NCI-H526 (cell line): ENCODE measurements around the gene PIP4K2A.
"Not testable (repeated sequence)": the region's sequence is repeated elsewhere in the genome, so short reads cannot be mapped to it uniquely, and the experiment has no call there.

Experiments used
- DNase-seq, 2 experiments: peaks; one replicate each; lab custom pipeline; 2025; lab: John Stamatoyannopoulos, UW

The PIP4K2A gene

DNA sequence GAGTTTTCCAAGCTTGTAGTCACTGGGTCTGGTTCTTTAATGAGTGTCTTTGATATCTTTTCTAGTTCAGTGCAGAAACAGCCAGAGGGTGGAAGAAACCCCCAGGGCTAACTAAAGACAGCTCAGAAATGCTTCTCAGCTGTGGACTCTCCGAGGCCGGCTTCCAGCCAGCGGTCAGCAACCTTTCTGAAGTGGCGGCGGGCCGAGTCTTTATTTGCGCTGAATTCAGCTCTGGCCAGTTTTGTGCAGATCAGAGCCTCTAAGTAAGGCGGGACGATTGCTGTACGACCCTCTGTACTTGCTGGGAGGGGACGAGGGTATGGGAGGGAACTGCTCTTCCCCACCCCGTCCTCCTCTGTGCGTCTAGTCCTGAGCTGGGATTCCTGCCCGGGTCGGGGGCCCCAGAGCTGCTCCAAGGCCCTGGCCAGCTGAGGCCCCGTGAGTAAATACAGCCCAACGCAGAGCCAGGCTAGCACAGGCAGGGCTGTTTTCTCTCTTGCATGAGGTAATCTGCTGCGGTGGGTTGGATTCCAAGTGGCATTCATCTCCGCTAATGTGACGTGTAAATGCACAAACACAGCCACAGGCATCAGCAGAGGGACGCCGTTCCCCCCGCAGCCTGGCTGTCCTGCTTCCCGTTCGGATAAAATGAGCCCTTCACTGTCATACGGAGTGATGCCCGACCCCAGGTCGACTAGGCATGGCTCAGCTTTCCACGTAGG is 159.8 kb downstream of the PIP4K2A start:
- DNase-seq: no peak

DNA sequence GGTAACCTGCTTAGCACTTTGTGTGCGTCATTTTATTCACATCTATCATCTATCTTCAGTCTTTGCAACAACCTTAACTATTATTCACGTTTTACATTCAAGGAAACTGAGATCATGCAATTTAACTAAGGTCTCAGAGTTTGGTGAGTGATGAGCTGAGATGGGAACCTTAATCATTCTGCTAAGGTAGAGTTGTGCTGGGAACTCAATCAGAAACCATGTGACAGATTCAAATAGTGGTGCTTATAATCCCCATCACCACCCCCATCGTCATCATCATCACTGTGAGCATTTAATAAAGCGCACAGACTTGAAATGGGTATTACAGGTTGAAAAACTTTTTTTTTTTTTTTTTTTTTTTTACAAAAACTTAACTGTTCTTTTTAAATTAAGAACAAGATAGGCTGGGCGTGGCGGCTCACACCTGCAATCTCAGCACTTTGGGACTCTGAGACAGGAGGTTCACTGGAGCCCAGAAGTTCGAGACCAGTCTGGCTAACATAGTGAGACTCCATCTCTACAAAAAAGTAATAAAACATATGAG is 160.9 kb downstream of the PIP4K2A start:
- no peak for DNase-seq

DNA sequence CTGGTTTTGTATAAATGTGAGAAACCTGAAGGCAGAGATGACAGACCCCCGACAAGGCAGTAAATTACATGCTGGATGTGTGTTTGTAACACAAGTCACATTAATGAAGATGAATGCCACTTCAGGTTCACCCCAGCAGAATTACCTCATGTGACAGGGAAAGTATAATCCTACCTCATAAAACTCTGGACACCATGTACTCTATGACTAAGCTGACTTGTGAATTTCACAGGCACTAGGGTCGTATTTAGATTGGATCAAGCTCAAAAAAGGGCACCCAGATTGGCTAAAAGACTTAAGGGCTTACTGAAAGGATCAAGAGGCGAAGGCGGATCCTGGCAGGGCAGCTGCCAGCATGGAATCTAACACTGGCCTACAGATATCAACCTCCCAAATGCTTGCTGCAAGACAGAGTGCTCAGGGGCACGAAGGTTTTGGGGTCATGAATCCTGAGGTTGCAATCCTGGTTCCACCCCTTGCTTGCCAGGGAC is 161.4 kb downstream of the PIP4K2A start:
- DNase-seq: no peak

DNA sequence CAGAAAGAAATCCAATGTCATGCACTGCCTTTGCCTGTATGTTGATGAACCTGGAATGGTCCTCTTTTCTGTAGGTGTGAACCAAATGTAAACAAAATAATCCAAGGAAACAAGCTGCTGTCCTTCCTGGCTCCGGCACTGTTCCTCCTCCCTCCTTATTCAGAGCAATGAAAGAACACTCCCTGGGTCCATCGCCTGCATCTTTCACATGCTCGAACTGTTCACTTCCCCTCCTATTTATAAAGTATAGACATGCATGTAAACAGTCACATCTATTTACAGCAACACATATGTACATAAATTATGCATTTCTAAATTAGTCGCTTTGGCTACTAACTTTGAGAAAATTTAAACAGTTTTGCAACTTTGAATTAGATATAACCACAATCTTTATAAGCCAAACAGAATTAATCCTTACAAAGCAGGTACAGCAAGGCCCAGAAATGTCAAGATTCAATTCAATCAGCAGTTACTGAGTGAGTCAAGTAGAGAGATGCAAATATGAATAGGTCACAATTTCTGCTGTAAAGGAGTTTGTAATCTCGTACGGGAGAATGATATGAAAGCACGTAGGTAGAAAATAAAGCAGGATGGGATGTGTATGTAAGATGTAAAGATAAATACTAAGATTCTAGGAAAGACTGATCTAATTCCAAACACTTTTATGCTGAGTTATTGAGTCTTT is 162.6 kb downstream of the PIP4K2A start:
- no peak for DNase-seq

DNA sequence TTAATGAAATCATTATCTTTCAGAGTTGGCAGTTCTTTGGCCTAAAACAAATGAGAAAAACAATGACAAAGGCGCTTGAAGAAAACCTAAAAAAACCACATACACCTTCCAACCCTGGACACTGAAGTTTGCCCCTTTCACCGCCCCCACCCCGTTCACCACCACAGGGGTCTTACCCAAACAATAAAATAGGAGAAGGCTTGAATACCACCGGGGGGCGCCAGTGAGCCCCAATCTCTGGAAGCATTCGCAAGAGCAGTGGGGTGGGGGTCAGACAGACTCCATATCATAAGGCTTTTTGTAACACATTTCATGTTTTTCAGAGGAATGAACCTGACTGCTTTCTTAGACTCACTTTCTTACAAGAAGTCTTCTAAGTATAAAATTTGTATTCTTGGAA is 163.6 kb downstream of the PIP4K2A start:
- DNase-seq: peak in 1 of 2 experiments; percentile 49

DNA sequence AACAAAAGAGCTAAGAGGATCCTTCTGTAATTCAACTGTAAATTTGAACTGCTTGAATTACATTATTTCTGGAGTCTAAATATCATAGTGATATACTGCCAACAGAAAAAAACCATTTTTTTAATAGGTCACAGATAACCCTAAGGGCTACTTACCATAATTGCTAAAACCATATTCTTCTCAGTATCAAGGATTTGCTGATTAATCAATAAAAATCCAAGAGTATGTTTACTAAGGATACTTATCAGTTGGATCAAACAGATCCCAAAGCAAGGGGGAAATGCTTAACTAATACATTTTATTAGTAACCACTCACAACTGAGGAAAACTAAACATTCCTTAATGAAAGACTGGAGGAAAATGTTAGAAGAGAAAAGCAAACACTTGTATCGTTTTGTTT is 166.0 kb downstream of the PIP4K2A start:
- no peak for DNase-seq

DNA sequence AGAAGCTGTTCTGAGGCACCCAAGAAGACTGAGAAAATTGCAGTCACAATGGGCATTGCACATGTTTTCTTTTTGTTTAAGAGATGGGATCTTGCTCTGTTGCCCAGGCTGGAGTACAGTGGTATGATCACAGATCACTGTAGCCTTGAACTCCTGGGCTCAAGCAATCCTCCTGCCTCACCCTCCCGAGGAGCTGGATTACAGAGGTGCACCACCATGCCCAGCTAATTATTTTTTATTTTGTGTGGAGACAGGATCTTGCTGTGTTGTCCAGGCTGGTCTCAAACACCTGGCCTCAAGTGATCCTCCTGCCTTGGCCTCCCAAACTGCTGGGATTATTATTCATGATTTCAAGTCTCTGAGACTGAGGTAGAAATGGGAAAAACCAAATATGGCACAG is 168.7 kb downstream of the PIP4K2A start:
- DNase-seq: no peak

DNA sequence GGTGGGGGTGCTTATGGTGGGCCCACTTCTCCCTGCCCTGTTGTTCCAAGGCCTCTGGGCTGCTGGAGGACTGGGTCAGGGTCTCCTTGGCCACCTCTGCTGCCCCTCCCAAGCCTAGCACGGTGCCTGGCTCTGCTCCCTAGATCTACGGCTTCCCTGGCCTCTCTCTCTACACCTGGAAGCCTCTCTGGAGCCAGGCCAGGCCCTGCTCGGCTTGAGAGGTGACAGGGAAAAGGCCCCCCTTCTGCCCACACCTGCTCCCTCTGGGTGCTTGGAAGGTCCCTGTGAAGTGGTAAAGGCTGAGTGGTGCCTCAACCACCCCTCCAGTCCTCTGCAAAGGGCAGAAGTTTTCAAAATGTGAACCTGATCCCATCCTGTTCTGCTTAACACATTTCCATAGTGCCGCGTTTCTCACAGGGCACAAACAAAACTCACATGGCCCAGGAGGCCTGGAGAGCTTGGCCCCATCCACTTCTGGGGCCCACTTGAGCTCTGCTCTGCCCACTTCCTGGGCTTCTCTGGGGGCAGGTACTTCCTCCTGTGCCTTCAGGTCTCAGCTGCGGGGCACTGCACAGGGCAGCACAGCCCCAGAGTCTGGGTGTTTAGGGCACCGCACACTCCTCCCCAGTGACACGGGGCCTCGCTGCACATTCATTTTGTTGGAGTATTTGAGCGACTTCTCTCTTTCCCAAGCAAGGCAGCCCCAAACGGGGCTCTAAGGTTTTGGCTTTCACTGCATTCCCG is 169.9 kb downstream of the PIP4K2A start:
- no peak for DNase-seq

DNA sequence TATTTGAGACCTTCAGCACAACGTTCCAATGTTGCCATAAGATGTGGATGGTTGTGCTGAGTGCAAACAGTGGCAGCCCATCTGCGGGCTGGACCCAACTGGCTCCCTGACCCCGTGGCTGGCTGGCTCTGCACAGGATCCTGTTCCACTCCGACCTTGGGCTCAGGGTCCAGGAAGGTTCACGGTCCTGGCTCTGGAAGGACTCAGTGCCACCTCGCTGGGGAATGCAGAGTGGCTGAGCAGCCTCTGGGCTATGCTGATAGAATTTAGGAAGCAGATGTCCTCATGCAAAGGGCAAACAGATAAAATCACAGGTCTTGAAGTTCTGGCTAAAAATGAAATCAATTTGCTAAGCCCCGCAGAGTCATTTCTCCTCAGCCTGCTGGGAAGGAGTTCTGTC is 171.6 kb downstream of the PIP4K2A start:
- DNase-seq: no peak

DNA sequence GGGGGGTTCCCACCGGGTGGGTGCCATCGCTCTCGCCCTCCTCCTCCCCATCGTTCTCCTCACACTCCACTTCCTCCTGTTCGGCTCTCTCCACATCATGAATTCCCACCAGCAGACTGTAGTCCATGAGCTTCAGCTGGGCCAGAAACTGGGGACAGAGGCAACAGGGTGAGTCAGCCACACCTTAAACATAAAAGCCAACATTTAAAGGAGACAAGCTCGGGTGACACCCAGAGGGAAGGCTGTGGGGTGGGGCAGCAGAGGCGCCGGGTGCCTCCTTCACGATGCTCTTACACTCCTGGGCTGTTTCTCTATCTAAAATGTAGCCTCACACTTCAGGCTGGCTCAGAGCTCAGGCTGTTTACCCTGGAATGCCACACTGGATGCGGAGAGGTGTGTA is 172.5 kb downstream of the PIP4K2A start:
- DNase-seq: no peak

DNA sequence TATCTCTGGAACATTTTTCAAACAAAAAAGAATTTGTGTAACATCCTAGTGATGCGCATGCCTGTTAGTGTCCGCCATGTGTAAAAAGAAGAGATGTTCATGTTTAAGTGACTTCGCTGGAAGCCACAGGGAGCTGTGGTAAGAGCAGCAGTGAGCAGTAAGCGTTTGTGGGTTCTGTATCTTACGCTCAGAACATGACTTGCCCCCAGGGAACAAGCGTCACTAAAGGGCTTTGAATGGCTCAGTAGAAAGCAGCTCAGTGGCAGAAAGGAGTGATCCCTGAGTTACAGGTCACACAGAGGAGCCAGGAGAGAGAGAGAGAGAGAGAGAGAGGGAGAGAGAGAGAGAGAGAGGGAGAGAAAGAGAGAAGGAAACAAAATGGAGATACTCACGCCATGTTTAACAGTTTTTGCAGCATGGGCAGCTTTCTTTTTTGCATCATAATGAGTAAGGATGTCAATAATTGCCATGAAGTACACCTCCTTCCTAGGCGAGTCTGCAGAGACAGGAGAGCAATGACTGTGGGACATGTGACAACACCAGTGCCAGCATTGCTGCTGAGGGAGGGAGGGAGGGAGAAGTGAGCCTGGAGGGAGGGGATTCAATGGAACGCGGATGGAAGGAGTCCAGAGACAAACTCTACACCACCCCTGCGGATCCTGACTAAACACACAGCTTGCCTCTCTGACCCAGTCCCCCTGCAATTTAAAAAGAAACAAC is 174.6 kb downstream of the PIP4K2A start:
- no peak for DNase-seq

DNA sequence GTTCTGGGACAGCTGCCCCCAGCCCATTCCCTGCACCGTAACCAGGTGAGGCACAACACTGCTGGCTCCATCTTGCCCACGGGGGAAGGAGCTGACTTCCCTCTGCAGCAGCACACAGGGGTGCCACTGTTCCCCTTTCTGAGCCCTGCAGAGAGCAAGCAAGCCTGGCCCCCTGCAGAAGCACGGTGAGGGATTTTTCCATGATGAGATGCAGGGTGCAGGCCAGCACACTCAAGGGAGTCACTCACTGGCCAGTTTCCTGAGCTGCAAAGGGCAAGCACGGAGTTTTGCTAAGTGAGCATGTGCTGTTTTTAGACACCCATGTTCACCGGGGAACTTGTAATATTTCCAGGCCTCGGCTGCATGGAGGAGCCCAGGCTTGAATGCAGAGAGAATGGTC is 176.6 kb downstream of the PIP4K2A start:
- DNase-seq: no peak

DNA sequence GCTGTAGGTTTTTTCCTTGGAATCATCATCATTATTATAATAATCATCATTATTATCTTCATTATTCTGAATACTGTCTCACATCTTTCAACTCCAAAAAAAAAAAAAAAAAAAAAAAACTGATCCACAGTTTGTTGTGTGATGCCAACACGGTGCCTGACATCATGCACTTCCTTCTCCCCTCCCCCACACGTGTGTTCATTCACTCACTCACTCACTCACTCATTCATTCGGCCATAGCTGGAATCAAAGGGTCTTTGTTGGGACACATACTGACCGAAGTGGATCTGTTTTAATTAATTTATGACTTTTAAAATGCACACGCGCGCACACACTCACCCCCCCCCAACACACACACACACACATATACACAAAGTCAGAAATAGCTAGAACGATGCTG is 177.8 kb downstream of the PIP4K2A start:
- no peak for DNase-seq

DNA sequence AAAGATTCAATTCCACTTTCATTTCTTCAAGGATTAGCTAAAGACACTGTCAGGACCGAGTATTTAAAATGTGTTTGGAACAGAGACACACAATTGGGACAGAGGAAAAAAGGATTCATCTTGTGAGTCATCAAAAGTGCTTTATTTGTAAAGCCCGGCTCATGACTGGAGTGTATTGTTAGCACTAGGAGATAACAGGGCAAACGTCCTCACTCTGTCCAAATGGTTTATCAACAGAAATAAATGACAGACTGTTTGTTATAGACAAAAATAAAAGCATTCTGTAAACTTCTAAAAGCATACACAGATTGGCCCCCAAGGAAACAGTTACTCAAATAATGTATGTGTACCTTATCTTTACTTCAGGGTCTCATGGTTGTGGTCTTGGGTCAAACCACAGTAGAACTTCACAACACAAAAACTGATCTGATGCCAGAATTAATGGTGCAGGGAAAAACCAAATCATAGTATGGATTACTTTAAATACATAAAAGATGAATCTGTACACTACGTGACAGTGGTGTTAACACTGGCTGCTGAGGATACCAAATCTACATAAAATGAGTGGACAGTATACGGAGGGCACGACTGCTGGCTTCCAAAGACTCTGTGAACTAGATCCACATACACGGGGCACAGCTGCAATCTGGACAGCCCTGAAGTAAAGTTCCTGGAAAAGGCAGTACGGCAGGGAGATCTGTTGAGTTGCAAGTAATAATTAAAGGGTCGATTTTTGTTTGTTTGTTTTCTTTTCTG is 179.4 kb downstream of the PIP4K2A start:
- DNase-seq: no peak

DNA sequence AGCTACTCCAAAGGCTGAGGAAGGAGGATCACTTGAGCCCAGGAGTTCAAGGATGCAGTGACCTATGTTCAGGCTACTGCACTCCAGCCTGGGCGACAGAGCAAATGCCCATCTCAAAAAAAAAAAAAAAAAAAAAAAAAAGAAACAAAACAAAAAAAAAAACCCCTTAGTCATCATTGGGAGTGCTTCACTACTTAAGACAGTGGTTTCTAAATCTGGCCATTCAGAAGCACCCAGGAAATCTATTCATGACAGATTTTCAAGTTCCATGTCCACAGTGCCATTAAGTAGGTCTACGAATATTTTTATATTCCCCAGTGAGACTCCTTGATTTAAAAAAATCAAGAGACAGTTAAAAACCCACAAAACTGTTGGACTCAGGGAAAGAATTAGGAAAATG is 182.9 kb downstream of the PIP4K2A start:
- no peak for DNase-seq

DNA sequence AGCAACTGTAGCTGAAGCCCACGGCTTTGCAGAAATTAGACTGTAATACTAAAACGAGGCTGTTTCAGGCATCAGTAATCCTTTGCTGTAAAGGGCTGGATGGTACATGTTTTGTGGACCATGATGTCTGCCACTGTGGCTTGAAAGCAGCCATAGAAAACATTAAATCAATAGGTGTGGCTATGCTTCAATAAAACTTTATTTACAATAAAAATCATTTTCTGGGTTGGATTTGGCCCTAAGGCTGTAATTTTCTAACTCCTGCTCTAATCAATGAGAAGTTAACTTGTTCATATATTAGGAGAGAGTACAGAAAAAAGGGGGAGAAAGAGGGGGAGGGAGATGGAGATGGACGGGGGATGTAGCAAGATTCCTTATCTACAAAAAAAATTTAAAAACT is 183.4 kb downstream of the PIP4K2A start:
- no peak for DNase-seq

DNA sequence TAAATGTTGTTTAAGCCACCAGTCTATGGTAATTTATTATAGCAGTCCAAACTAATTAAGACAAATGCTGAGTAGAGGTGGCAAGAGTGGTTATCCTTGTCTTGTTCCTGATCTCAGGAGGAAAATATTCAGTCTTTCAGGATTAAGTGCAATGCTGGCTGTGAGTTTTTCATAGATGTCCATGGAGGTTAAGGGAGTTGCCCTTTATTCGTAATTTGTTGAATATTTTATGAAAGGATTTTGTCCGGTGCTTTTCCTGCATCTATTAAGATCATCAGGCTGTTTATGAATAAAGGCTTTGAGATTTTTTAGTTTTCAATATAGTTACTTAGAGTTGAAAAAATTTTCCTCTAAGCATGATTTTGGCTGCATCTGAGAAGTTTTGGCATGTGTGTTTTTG is 186.9 kb downstream of the PIP4K2A start:
- DNase-seq: no peak

DNA sequence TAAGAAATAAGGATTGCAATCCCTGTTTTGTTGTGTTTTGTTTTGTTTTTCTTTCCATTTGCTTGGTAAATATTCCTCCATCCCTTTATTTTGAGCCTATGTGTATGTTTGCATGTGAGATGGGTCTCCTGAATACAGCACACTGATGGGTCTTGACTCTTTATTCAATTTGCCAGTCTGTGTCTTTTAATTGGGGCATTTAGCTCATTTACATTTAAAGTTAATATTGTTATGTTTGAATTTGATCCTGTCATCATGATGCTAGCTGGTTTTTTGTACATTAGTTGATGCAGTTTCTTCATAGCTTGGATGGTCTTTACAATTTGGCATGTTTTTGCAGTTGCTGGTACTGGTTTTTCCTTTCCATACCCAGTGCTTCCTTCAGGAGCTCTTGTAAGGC is 190.0 kb downstream of the PIP4K2A start:
- not testable (repeated sequence) for DNase-seq

DNA sequence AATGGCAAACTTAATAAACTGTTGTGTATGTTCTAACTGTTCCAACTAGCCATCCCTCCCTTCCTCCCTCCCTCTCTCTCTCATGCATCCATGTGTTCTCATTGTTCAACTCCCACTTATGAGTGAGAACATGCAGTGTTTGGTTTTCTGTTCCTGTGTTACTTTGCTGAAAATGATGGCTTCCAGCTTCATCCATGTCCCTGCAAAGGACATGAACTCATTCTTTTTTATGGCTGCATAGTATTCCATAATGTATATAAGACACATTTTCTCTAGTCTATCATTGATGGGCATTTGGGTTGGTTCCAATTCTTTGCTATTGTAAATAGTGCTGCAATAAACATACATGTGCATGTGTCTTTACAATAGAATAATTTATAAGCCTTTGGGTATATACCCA is 193.7 kb downstream of the PIP4K2A start:
- DNase-seq: not testable (repeated sequence)

DNA sequence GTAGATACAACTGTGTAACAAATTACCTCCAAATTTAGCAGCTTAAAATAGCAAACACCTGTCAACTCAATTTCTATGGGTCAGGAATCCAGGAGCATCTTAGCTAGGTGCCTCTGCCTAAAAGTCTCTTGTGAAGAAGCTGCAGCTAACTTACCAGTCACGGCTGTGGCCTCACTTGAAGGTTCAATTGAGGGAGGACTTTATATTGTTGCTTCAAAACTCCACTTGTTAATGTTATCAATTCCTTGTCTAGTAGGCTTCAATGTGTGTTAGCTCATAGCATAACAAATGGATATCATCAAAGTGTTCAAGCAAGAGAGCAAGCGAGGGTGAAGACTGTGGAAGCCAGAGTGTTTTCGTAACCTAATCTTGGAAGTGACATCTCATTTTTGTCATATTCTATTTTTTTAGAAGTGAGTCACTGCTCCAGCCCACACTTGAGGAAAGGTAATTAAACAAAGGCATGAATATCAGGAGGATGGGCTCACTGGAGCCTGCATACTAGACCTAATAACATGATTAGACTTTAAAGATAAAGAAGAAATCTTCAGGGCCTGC is 196.1 kb downstream of the PIP4K2A start:
- no peak for DNase-seq

DNA sequence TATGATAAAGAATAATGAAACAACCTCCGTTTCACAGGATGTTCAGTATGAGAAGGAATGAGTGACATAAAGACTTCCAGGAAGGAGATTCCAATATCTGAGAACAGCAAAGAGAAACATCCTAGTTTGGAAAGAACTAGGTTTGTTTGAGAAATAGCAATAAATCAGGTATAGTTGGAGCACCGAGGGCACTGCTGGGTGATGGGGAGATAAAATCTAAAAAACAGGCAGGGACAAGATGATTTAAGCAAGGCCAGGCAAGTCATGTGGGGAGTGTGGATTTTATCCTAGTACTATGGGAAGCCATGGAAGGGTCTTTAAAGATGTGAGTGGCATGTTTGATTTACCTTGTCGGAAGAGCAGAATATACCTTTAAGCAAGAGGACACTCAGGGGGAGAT is 199.4 kb downstream of the PIP4K2A start:
- DNase-seq: no peak
